Spleen (tissue), 7 donors: ENCODE data around the gene DTNB.

Experiments used
- POLR2AphosphoS5 ChIP-seq, 3 donors: sonication (generic); formaldehyde crosslinking; IDR thresholded peaks; one replicate each; pipeline ENCODE4 v1.5.1; 2017; ENCODE audit warnings: antibody characterized with exemption in 3 of 3
- TF ChIP-seq, protein P1 (sequence below), 11 experiments: fragments of 200-600 bp in 7 of 11; fragments of 450-650 bp in 4 of 11; sonication (generic) in 4 of 11; IDR thresholded peaks in 8 of 11; conservative IDR thresholded peaks in 3 of 11; 1 replicate in 7 of 11; 2 replicates in 4 of 11; pipeline versions ENCODE4 v1.4.0 to v1.8.0; 2016 to 2021; ENCODE audit warnings: antibody characterized with exemption in 11 of 11, inconsistent platforms in 4 of 11, mild to moderate bottlenecking in 1 of 11
- donor health status: DM: no; HTN: no; CAD: no; lungs with moderate emphysema.
- donor health status: DM: no; HTN: no; CAD: no.
- donor health status: DM: no; HTN: no; CAD: no.

DNA sequence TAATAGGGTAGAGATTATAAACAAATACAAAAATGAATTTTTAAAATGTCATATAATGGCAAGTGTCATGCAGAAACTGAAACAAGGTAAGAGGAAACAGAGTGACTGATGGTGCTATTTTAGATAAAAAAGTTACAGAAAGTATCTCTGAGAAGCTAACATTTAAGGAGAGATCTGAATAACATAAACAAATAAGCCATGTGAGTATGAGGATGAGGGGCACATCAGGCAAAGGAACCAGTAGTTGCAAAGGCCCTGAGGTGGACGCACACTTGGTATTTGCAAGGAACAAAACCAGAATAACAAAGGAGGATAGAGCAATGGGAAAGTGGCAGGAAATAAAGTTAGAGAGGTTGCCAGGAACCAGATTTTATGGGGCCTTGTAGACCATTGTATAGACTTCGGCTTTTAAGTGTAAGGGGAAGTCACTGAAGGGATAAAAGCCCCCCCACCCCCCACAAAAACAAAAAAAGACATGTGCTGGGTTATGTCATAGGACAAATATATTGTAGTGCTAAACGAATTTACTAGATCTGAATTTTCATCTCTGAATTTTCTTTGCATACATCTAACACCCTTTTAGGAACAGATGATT lies 159.2 kb downstream of the DTNB start:
- TF ChIP-seq, protein P1, sequence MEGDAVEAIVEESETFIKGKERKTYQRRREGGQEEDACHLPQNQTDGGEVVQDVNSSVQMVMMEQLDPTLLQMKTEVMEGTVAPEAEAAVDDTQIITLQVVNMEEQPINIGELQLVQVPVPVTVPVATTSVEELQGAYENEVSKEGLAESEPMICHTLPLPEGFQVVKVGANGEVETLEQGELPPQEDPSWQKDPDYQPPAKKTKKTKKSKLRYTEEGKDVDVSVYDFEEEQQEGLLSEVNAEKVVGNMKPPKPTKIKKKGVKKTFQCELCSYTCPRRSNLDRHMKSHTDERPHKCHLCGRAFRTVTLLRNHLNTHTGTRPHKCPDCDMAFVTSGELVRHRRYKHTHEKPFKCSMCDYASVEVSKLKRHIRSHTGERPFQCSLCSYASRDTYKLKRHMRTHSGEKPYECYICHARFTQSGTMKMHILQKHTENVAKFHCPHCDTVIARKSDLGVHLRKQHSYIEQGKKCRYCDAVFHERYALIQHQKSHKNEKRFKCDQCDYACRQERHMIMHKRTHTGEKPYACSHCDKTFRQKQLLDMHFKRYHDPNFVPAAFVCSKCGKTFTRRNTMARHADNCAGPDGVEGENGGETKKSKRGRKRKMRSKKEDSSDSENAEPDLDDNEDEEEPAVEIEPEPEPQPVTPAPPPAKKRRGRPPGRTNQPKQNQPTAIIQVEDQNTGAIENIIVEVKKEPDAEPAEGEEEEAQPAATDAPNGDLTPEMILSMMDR (IDR thresholded peaks at IDR 0.05 in 8 of 11, conservative IDR thresholded peaks at IDR 0.05 in 3 of 11), result no peak
- no peak for TF ChIP-seq POLR2AphosphoS5 (IDR thresholded peaks at IDR 0.05)
